Ovary (tissue), 9 donors: Measurements from ENCODE around the gene P2RY4. TPM values are rescaled to one million over a fixed set of nuclear protein-coding genes. Genes with fewer than 3 reads are reported as not detected.

ENCODE experiments used
- polyA plus RNA-seq, 2 donors: library from polyadenylated mRNA; stranded (reverse); fragments of 200-250 nt in 1 of 2; fragments of 350-450 nt in 1 of 2; fragmentation: Illumina TruSeq in 1 of 2; extraction: RNeasy Lipid Tissue Mini Kit (QIAGEN cat#74804) in 1 of 2; gene quantifications; one replicate each; pipeline ENCODE4 v1.2.3, GENCODE V29; 2013 to 2014
- small RNA-seq: library from RNA; depleted of rRNA; stranded (forward); fragments of <200 nt; gene quantifications from one replicate; pipeline ENCODE3, GENCODE V24; 2016
- total RNA-seq, 7 donors: library from RNA; depleted of rRNA in 2 of 7; stranded (reverse); fragments of >200 nt in 2 of 7; fragmentation: NEBNext Ultra II Directional in 3 of 7; extraction: Animal tissue kit (Norgen Biotek cat#: 25700) in 3 of 7; gene quantifications; one replicate each; pipeline versions ENCODE4 v1.1.0 to v1.2.4, GENCODE V29; 2016 to 2023
- donor health status: DM: no; HTN: no; CAD: no; lungs with moderate emphysema.
- donor health status: DM: no; HTN: no; CAD: no.
- donor health status: Bipolar disorder and iron deficiency.
- donor health status: DM: yes; HTN: yes; CAD: no.
- donor health status: DM: no; HTN: no; CAD: no.
- donor health status: DM: yes; HTN: yes; CAD: no.

P2RY4 gene
- total and polyA plus RNA-seq, 9 donors, result 0.10 to 0.57 (median 0.46) TPM; not detected in 5

Small RNA genes within 50 kb of the gene (small RNA-seq; reads per million reads assigned to genes)
- not detected for gene RNA5SP507

Other genes starting within 250 kb of the P2RY4 start
- not detected for gene AWAT2, start 210.3 kb downstream of the P2RY4 start, total RNA-seq
- gene AWAT2, start 210.3 kb downstream of the P2RY4 start, polyA plus RNA-seq, result under 1 TPM in 1 of 2 donors, not detected in 1; 0.10 TPM
- gene OTUD6A, start 197.7 kb downstream of the P2RY4 start, total RNA-seq, result not detected
- gene OTUD6A, start 197.7 kb downstream of the P2RY4 start, polyA plus RNA-seq, result not detected
- 100 to 1,000 TPM in 2 of 7 donors, 10 to 100 TPM in 5; 63.3 to 121 (median 95.7) TPM for gene IGBP1, start 126.8 kb downstream of the P2RY4 start, total RNA-seq
- gene IGBP1, start 126.8 kb downstream of the P2RY4 start, polyA plus RNA-seq, result 100 to 1,000 TPM; 142 to 181 TPM
- not detected for gene DGAT2L6, start 82.7 kb downstream of the P2RY4 start, total RNA-seq
- not detected for gene DGAT2L6, start 82.7 kb downstream of the P2RY4 start, polyA plus RNA-seq
- gene AWAT1, start 25.5 kb downstream of the P2RY4 start, total RNA-seq, result not detected
- gene AWAT1, start 25.5 kb downstream of the P2RY4 start, polyA plus RNA-seq, result not detected
- not detected for gene ARR3, start 8.1 kb upstream of the P2RY4 start, total RNA-seq
- not detected for gene ARR3, start 8.1 kb upstream of the P2RY4 start, polyA plus RNA-seq
- gene RAB41, start 22.0 kb upstream of the P2RY4 start, total RNA-seq, result not detected
- not detected for gene RAB41, start 22.0 kb upstream of the P2RY4 start, polyA plus RNA-seq
- gene PDZD11, start 29.7 kb upstream of the P2RY4 start, total RNA-seq, result 10 to 100 TPM in 6 of 7 donors, 1 to 10 TPM in 1; 9.4 to 29.5 (median 25.1) TPM
- 10 to 100 TPM; 29.2 to 93.4 TPM for gene PDZD11, start 29.7 kb upstream of the P2RY4 start, polyA plus RNA-seq
- under 1 TPM; 0.10 to 0.57 (median 0.15) TPM for gene KIF4A, start 29.9 kb upstream of the P2RY4 start, total RNA-seq
- gene KIF4A, start 29.9 kb upstream of the P2RY4 start, polyA plus RNA-seq, result under 1 TPM; 0.23 to 0.90 TPM
- gene GDPD2, start 163.1 kb upstream of the P2RY4 start, total RNA-seq, result not detected
- not detected for gene GDPD2, start 163.1 kb upstream of the P2RY4 start, polyA plus RNA-seq
- gene DLG3, start 184.6 kb upstream of the P2RY4 start, total RNA-seq, result 10 to 100 TPM; 17.2 to 35.7 (median 27.3) TPM
- gene DLG3, start 184.6 kb upstream of the P2RY4 start, polyA plus RNA-seq, result 10 to 100 TPM; 12.6 to 40.5 TPM